HG02678 (cell line): Measurements from ENCODE around the gene PLXNA2.

Experiments used
- ATAC-seq: cut with Tn5 transposase; IDR thresholded peaks from one replicate; pipeline ENCODE4 v1.9.1; 2021; ENCODE audit warnings: mild to moderate bottlenecking, moderate library complexity; ENCODE audit not compliant: unreplicated experiment

The PLXNA2 gene

GRCh38 chr1:208207388-208208131 is 36.6 kb downstream of the PLXNA2 start:
- no peak for ATAC-seq

- no peak for ATAC-seq
Measured at GRCh38 chr1:208206092-208206698, 38.0 kb downstream of the PLXNA2 start.

DNA sequence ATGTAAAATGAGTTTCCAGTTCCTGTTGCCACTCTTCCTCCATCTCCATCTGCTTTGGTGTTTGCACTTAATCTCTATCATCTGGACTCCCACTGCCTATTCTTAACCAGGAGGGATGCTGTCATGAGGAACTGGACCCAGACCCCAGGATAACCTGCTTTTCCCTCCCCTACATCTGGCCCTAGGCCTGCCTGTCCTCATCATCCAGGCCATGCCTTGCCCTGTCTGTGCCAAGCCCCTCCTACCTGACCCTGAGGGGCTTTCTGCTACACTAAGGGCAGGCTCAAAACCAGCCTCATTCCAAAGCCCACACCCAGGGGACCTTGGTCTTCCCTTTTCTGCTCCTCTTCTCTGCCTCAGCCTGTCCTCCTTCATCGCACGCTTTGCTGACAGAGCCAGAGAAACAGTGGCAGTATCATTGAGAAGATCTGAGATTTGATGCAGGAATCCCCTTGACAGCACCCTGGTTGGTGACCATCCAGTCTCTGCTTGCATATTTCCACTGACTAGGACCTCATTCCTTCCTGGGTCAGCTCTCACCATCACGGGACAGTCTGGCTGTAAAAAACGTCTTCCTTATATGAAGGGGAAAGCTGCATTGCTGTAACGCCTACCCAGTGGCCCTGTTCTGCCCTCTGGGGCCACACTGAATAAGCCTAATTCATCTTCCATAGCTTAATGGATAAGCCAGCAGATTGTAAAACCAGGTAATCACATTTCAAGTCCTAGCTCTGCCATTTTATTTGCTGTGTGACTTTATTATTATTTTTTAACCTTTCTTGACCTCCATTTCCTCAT is 38.8 kb downstream of the PLXNA2 start:
- no peak for ATAC-seq

- ATAC-seq, result no peak
Measured at GRCh38 chr1:208204779-208205178, 39.4 kb downstream of the PLXNA2 start.

DNA sequence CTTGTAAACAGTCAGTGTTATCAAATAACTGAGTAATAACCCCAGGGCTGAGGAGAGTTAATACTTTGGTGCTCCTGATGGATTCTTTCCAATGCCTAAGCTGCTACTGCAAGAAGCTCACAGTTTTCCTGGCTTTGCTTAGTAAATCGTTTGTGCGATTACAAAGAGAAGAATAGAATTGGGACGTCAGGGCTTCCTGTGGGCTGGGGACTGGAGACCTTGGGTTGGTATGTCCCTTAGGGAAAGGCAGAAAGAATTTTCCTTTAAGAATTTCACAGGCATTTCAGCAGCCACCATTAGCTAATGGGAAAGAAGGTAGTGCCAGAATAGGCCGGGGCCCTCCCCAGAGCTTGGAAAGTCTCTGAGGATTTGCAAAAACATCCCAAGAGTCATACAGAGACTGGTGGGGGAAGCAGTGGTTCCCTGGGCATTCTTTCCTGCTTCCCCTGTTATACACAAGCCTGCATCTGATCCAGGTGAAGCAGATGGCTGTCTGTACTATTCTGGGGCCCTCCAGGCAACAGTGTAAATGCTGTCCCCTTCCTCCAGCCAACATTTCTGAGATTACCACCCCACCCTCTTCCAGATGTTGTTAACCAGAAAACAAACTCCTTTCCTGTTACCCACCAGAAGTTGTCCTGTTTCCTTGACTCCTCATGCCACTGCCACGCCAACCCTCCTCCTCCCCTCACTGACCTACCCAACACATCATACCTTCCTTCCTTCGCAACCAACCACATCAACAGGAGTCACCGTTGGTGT is 40.2 kb downstream of the PLXNA2 start:
- no peak for ATAC-seq

GRCh38 chr1:208203127-208203847 is 40.9 kb downstream of the PLXNA2 start:
- ATAC-seq, result no peak

DNA sequence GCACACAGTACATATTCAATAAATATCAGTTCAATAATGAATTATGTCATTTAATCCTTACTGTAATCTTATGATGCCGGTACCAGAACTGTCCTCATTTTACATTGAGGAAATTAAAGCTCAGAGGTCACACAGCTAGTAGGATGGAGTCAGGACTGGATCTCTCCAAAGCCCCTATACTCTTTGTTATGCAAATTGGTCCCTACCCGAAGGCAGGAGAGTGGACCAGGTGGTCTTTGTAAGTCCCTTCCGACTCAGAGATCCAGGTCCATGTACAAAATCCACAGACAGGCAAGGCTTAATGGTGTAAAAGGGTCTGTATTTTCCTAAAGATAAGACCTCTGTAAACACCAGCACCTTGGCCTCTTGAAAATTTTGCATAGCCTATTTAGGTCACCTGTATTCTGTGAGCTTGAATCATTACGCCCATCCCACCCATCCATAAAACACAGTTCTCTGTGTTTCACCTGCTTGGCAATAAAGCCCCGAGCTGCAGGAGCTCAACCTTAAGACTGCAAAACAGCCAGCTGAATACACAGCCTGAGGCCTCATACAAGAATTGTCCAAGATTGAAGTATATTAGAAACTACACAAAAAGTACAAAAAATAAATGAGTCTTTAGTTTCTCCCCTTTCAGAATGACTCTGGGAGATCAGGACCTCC is 41.7 kb downstream of the PLXNA2 start:
- ATAC-seq, result no peak

- no peak for ATAC-seq
Measured at GRCh38 chr1:208201229-208201628, 43.0 kb downstream of the PLXNA2 start.

DNA sequence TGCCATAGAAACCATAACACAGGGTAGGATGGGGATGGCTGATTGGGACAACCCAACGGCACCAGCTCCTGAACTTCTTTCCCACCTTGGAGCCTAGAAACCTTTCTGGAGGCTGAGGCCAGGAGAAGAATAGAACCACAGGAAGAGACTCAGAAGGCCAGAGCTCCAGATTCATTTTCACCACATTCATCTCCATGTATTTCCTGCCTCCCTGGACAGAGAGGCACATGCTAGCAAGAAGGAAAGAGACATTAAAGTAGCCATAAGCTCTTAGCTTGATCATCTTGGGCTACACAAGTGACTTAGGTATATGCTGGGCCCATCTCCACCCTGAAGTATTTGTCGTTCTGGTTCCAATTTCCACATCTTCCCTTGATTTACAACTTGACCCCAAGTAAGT is 44.1 kb downstream of the PLXNA2 start:
- ATAC-seq, result no peak

DNA sequence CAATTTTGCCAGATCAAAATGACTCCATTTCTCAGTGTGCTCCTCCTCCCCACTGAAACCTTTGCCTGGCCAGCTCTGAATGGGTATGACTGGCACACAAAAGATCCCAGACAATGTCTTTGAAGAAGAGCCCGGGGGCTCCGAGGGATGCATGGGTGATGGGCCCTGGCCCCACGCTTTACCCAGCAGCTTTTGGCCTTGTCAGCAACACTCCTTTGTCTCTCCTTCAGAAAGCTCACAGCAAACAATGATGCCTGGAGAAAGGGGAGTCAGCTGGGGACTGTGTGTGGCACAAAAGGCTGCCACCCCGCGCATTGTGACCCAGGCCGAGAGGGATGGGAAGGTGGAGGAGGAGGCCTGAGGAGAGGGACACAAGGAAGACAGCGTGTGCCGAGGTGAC is 45.9 kb downstream of the PLXNA2 start:
- no peak for ATAC-seq

DNA sequence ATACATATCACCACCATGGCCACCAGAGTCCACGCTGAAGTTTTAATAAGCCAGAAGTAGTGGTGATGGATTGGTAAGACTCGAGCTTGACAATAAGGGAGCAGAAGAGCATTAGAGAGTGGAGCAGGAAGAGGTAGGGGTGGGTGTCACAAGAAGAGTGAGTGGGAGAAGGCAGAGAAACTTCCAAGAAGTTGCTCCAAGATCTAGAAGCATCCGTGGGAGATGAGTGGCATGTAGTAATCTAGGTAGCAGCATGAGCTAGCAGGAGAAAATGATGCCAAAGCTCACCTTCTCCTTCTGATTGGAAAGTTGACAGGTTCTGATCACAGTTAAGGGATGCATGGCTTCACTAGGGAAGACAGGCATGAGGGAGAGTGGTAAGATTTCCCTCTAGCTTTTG is 49.2 kb downstream of the PLXNA2 start:
- no peak for ATAC-seq

GRCh38 chr1:208192995-208193394 is 51.2 kb downstream of the PLXNA2 start:
- ATAC-seq, result no peak

- ATAC-seq, result no peak
Measured at GRCh38 chr1:208190784-208191183, 53.4 kb downstream of the PLXNA2 start.

GRCh38 chr1:208189716-208190115 is 54.5 kb downstream of the PLXNA2 start:
- ATAC-seq, result no peak

DNA sequence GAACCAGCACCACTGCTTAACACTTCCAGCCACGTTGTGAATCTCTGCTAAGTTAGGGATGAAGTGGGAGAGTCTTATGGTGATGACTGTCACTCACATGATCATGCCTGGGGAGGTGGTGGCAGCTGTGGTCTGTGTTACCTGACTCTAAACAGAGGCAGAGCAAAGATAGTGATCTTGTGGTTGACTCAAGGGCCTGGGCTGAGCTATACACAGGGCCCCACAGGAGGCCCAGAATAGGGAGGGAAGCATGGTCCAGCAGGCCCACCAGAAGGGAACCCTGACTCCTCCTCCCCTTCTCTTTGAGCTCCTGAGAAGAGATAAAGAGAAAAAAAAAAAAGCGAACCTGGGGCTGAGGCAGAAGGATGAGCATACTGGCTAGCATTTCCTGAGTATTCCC is 55.0 kb downstream of the PLXNA2 start:
- ATAC-seq, result peak; percentile 68

- no peak for ATAC-seq
Measured at GRCh38 chr1:208188607-208189006, 55.6 kb downstream of the PLXNA2 start.

- peak; percentile 70 for ATAC-seq
Measured at GRCh38 chr1:208187499-208188041, 56.6 kb downstream of the PLXNA2 start.

DNA sequence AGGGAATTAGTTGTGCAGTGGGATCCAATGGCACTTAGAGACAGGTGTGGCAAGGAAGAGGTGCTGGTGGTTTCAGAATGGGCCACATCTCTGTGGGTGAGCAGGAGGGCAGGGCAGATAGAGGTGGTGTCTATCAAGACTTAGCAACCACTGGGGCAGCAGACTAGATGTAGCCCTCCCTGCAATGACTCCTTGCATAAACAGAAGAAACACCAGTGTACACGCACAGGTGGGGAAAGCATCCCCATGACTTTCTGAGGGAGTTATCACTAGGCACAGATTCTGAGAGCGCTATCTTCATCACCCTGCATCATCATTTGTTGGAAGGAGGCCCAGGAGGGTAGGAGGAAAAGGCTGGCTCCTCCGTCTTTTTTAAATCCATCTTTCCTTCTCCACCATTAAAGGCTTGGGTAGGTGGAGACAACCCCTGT is 58.4 kb downstream of the PLXNA2 start:
- no peak for ATAC-seq

GRCh38 chr1:208184966-208185654 is 59.1 kb downstream of the PLXNA2 start:
- ATAC-seq, result no peak
